H1 (cell line): ENCODE data around the gene BATF3. TPM values are rescaled to one million over a fixed set of nuclear protein-coding genes. Genes with fewer than 3 reads are reported as not detected.
A peak's percentile ranks its signal among the peaks of the same experiment; 100 is the strongest.

Experiments used
- CTCF ChIA-PET: fragments of 300-600 bp; sonication (Branson Sonifier 250); formaldehyde crosslinking; loops from one replicate; lab custom pipeline; 2021; ENCODE audit not compliant: partially characterized antibody; lab: Charles Lee
- POLR2A ChIA-PET: fragments of 300-600 bp; sonication (Branson Sonifier 250); formaldehyde crosslinking; loops from one replicate; lab custom pipeline; 2021; ENCODE audit warnings: inconsistent platforms; ENCODE audit not compliant: partially characterized antibody; lab: Charles Lee
- DNase-seq, 2 experiments: peaks; one replicate each; pipeline versions ENCODE4 v3.0.0 to v3.0.0-alpha.2; 2010 to 2022; ENCODE audit warnings: low spot score in 2 of 2, low read depth in 1 of 2, mixed read lengths in 1 of 2
- FAIRE-seq: peaks from 2 replicates; lab custom pipeline; 2011; peaks lifted over from hg19 to GRCh38; lab: Jason Lieb, UNC
- H2AFZ ChIP-seq: 2 replicates; pipeline ENCODE4 v1.8.1; 2012; ENCODE audit warnings: low read length, inconsistent platforms
- H2AK5ac ChIP-seq: 2 replicates; pipeline ENCODE4 v1.6.1; 2013; ENCODE audit warnings: low read depth, low read length
- H2BK120ac ChIP-seq: replicated peaks from 2 replicates; pipeline ENCODE3; 2013; ENCODE audit warnings: low read depth, low read length, inconsistent platforms
- H2BK12ac ChIP-seq: 2 replicates; pipeline ENCODE4 v1.6.1; 2013; ENCODE audit warnings: low read depth, low read length
- H2BK15ac ChIP-seq: 2 replicates; pipeline ENCODE4 v1.6.1; 2013; ENCODE audit warnings: low read length
- H2BK20ac ChIP-seq: 2 replicates; pipeline ENCODE4 v1.6.1; 2013; ENCODE audit warnings: low read length
- H2BK5ac ChIP-seq: 2 replicates; pipeline ENCODE4 v1.6.1; 2013; ENCODE audit warnings: low read depth, low read length
- H3K14ac ChIP-seq: 2 replicates; pipeline ENCODE4 v1.6.1; 2013; ENCODE audit warnings: inconsistent platforms; ENCODE audit not compliant: insufficient read length
- H3K18ac ChIP-seq: 2 replicates; pipeline ENCODE4 v1.6.1; 2013; ENCODE audit warnings: low read length; ENCODE audit errors: extremely low read depth
- H3K23ac ChIP-seq: 2 replicates; pipeline ENCODE4 v1.6.1; 2013; ENCODE audit warnings: inconsistent platforms; ENCODE audit not compliant: insufficient read length
- H3K23me2 ChIP-seq: 2 replicates; pipeline ENCODE4 v1.6.1; 2013; ENCODE audit warnings: low read depth, low read length
- H3K27ac ChIP-seq: 2 replicates; pipeline ENCODE4 v1.6.1; 2011; ENCODE audit warnings: low read depth, low read length, inconsistent platforms
- H3K27me3 ChIP-seq, 4 experiments: replicated peaks in 1 of 4; 1 replicate in 1 of 4; 2 replicates in 3 of 4; pipeline versions ENCODE4 v1.6.1 to v1.8.1; 2011 to 2013; ENCODE audit warnings: low read length in 3 of 4, mild to moderate bottlenecking in 3 of 4, inconsistent platforms in 2 of 4, mixed read lengths in 2 of 4, moderate library complexity in 1 of 4; ENCODE audit not compliant: control insufficient read depth in 3 of 4, insufficient read depth in 3 of 4; ENCODE audit errors: extremely low read depth in 1 of 4
- H3K36me3 ChIP-seq, 4 experiments: 2 replicates each; pipeline versions ENCODE4 v1.6.1 to v1.8.1; 2011 to 2013; ENCODE audit warnings: mild to moderate bottlenecking in 4 of 4, low read length in 3 of 4, moderate library complexity in 2 of 4, control low read depth in 1 of 4, inconsistent platforms in 1 of 4; ENCODE audit not compliant: insufficient read depth in 4 of 4, control insufficient read depth in 2 of 4
- H3K4ac ChIP-seq: replicated peaks from 2 replicates; pipeline ENCODE3; 2013; ENCODE audit warnings: low read length, low read depth, mixed read lengths, inconsistent platforms; ENCODE audit not compliant: insufficient read length
- H3K4me1 ChIP-seq, 4 experiments: replicated peaks in 1 of 4; 1 replicate in 1 of 4; 2 replicates in 3 of 4; pipeline versions ENCODE4 v1.6.1 to v1.8.1; 2011 to 2013; ENCODE audit warnings: low read length in 3 of 4, inconsistent platforms in 2 of 4, mixed read lengths in 1 of 4; ENCODE audit not compliant: insufficient read depth in 4 of 4, control insufficient read depth in 3 of 4
- H3K4me2 ChIP-seq, 2 experiments: 2 replicates each; pipeline versions ENCODE4 v1.6.1 to v1.8.1; 2011 to 2013; ENCODE audit warnings: low read depth in 2 of 2, low read length in 2 of 2, control low read depth in 1 of 2, inconsistent platforms in 1 of 2, mild to moderate bottlenecking in 1 of 2; ENCODE audit not compliant: insufficient read depth in 1 of 2
- H3K4me3 ChIP-seq, 4 experiments: fragments of 200-600, 300-600 bp in 1 of 4; sonication (generic), shearing (Covaris generic), sonication (Bioruptor Twin) in 1 of 4; 2 replicates each; pipeline versions ENCODE4 v1.5.1 to v1.8.1; 2011 to 2016; ENCODE audit warnings: low read length in 4 of 4, low read depth in 3 of 4, control low read depth in 2 of 4, inconsistent platforms in 2 of 4, mild to moderate bottlenecking in 2 of 4, mixed read lengths in 1 of 4, moderate library complexity in 1 of 4; ENCODE audit not compliant: insufficient read depth in 2 of 4; ENCODE audit errors: extremely low read depth in 1 of 4
- H3K56ac ChIP-seq: replicated peaks from 2 replicates; pipeline ENCODE3; 2013; ENCODE audit warnings: low read depth, mild to moderate bottlenecking, mixed read lengths, low read length, inconsistent platforms; ENCODE audit not compliant: insufficient read length
- H3K79me1 ChIP-seq: 2 replicates; pipeline ENCODE4 v1.6.1; 2013; ENCODE audit warnings: low read depth, low read length, control low read depth
- H3K79me2 ChIP-seq, 2 experiments: 2 replicates each; pipeline versions ENCODE4 v1.6.1 to v1.8.1; 2012 to 2013; ENCODE audit warnings: low read length in 2 of 2, mild to moderate bottlenecking in 2 of 2, inconsistent platforms in 1 of 2; ENCODE audit not compliant: insufficient read depth in 2 of 2, control insufficient read depth in 1 of 2
- H3K9ac ChIP-seq, 4 experiments: replicated peaks in 1 of 4; 1 replicate in 1 of 4; 2 replicates in 3 of 4; pipeline versions ENCODE4 v1.6.1 to v1.8.1; 2011 to 2013; ENCODE audit warnings: low read depth in 3 of 4, low read length in 3 of 4, control low read depth in 2 of 4, mild to moderate bottlenecking in 2 of 4, moderate library complexity in 2 of 4, inconsistent platforms in 1 of 4; ENCODE audit errors: extremely low read depth in 1 of 4
- H3K9me3 ChIP-seq, 2 experiments: 2 replicates each; pipeline versions ENCODE4 v1.6.1 to v1.8.1; 2012 to 2013; ENCODE audit warnings: mild to moderate bottlenecking in 2 of 2, moderate library complexity in 2 of 2, control low read depth in 1 of 2, inconsistent platforms in 1 of 2, low read depth in 1 of 2, low read length in 1 of 2, mixed read lengths in 1 of 2; ENCODE audit not compliant: insufficient read depth in 2 of 2
- H4K20me1 ChIP-seq, 2 experiments: replicated peaks in 1 of 2; 2 replicates each; pipeline versions ENCODE3 to v1.8.1; 2011 to 2013; ENCODE audit warnings: inconsistent platforms in 2 of 2, low read length in 2 of 2, mild to moderate bottlenecking in 1 of 2; ENCODE audit not compliant: insufficient read depth in 2 of 2, control insufficient read depth in 1 of 2
- H4K5ac ChIP-seq: 2 replicates; pipeline ENCODE4 v1.6.1; 2013; ENCODE audit warnings: low read length, low read depth, mixed read lengths, inconsistent platforms; ENCODE audit not compliant: insufficient read length
- H4K8ac ChIP-seq: 2 replicates; pipeline ENCODE4 v1.8.0; 2013; ENCODE audit warnings: mild to moderate bottlenecking, moderate library complexity, low read length, inconsistent platforms; ENCODE audit not compliant: insufficient read depth; ENCODE audit errors: extremely low read depth
- H4K91ac ChIP-seq: replicated peaks from 2 replicates; pipeline ENCODE3; 2013; ENCODE audit warnings: low read length, mixed read lengths, inconsistent platforms; ENCODE audit not compliant: insufficient read length
- EZH2 ChIP-seq: fragments of 200-600 bp; sonication (generic); IDR thresholded peaks from 2 replicates; pipeline ENCODE4 v1.7.1; 2012; ENCODE audit warnings: low read depth, mild to moderate bottlenecking, moderate library complexity, low read length, inconsistent platforms; ENCODE audit not compliant: severe bottlenecking
- POLR2AphosphoS5 ChIP-seq: IDR thresholded peaks from 2 replicates; pipeline ENCODE4 v1.6.1; 2011; ENCODE audit warnings: low read depth, low read length
- RXRA ChIP-seq: IDR thresholded peaks from 2 replicates; pipeline ENCODE4 v1.6.1; 2011; ENCODE audit warnings: low read depth, mild to moderate bottlenecking, low read length, moderate library complexity; ENCODE audit not compliant: insufficient read depth
- YY1 ChIP-seq: IDR thresholded peaks from 2 replicates; pipeline ENCODE4 v1.6.1; 2011; ENCODE audit warnings: low read depth, mild to moderate bottlenecking, low read length
- WGBS, 2 experiments: shearing (Covaris generic) in 1 of 2; methylation state at CpG; one replicate each; pipeline versions ENCODE4 v1.1.6 to v1.1.7; 2013 to 2015; ENCODE audit warnings: low lambda C conversion rate in 2 of 2, mixed read lengths in 2 of 2, inconsistent platforms in 1 of 2, low coverage in 1 of 2, missing lambda C conversion rate in 1 of 2; ENCODE audit not compliant: insufficient replicate concordance in 2 of 2, insufficient coverage in 1 of 2, insufficient read length in 1 of 2; ENCODE audit errors: extremely low coverage in 1 of 2, missing lambda C conversion rate in 1 of 2; 5-methylcytosine and 5-hydroxymethylcytosine counted together
- polyA plus RNA-seq, 7 experiments: library from polyadenylated mRNA; depleted of rRNA in 3 of 7; stranded (reverse) in 5 of 7; unstranded in 2 of 7; fragments of >200 nt in 5 of 7; fragments of 200-250 nt in 2 of 7; gene quantifications; 1 replicate in 5 of 7; 2 replicates in 1 of 7; 4 replicates in 1 of 7; pipeline versions ENCODE4 v1.2.1 to v1.2.3, GENCODE V29; 2011 to 2013; ENCODE audit warnings: missing spikeins in 2 of 7, mixed read lengths in 2 of 7
- total RNA-seq: library from RNA; stranded (reverse); fragmentation: NEBNext Ultra II Directional; extraction: Animal tissue kit (Norgen Biotek cat#: 25700); gene quantifications from 2 replicates; pipeline ENCODE4 v1.2.1, GENCODE V29; 2021

Gene BATF3
- total and polyA plus RNA-seq, 2 of the 8 experiments (the other 6 are each of a cell fraction or from before 2014, with no cell fraction given) = 6.3 TPM

DNA sequence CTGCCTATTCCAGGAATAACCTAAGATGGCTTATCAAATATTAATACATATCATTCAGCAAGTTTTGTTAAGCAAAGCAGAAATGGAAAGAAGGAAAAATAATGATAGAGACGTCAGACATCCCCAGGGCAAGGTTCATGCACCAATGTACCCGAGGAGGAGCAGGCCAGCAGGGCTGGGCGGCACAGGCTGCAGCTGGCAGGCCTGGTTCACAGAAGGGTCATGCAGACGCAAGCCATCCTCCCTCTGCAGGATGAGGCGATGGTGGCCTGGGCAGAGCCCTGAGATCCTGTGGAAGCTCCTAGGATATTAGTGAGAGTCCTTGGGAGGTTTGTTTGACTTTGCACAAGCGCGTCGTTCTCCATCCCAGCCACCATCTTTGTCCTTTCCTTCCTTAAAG, 30.0 kb downstream of the BATF3 start:
- Histone ChIP-seq H2BK5ac (0 out of 2 replicates have a peak overlapping the region, but pooled peaks have one; percentile 28), H2BK20ac (no peak overlapping the region), H3K9me3 (no peaks in the 10 kb centered on the region), H3K4me3 (no peak overlapping the region), H2AK5ac (no peak overlapping the region), H3K79me1 (no peaks in the 10 kb centered on the region; the same call in 1 of the 2 replicates), H3K56ac (no peak overlapping the region), H2BK15ac (no peak overlapping the region; the same call in 1 of the 2 replicates), H3K4ac (no peak overlapping the region), H4K8ac (no peak overlapping the region), H3K4me1 (peaks cover 0 to 8% (median 6%) of the 10 kb centered on the region in 4 experiments; a peak in 3 of 7 replicates), H3K36me3 (no peaks in the 10 kb centered on the region), H3K4me2 (no peak overlapping the region), H2AFZ (no peak overlapping the region), H3K14ac (no peak overlapping the region), H4K91ac (no peak overlapping the region), H3K27me3 (peaks cover 0 to 9% (median 5%) of the 10 kb centered on the region in 4 experiments; a peak in 4 of 7 replicates), H3K9ac (no peak overlapping the region), H4K20me1 (no peaks in the 10 kb centered on the region), H3K18ac (no peak overlapping the region), H4K5ac (no peak overlapping the region), H3K27ac (no peak overlapping the region), H3K79me2 (no peaks in the 10 kb centered on the region), H3K23me2 (no peaks in the 10 kb centered on the region), H2BK120ac (no peak overlapping the region), H3K23ac (no peak overlapping the region), H2BK12ac (no peak overlapping the region)
- ChIA-PET CTCF (interaction anchor here (0.6 to 3.6 kb wide), 4 partner anchors 80 to 393 kb away, joined by 3 to 17 read pairs (median 4); no protein-coding TSS in a partner anchor), POLR2A (no interaction called here)
- 88% methylated on average over 8 of the region's 8 CpGs; no CpG with 5 or more reads in 1 of the 2 experiments for WGBS, 2 experiments
- DNase-seq (peak in 1 of 2 experiments; percentile 41), FAIRE-seq (no peak)
- TF ChIP-seq EZH2 (no peak), YY1 (no peak), POLR2AphosphoS5 (no peak), RXRA (no peak)
